NCI-H2196 treated with DMSO at 0.1 percent for 48 hours (cell line): ENCODE results near the gene NPW.
"Not testable (repeated sequence)": the region's sequence is repeated elsewhere in the genome, so short reads cannot be mapped to it uniquely, and the experiment has no call there.

Source experiments
- DNase-seq: peaks from one replicate; lab custom pipeline; 2025; ENCODE audit not compliant: unreplicated experiment; lab: John Stamatoyannopoulos, UW

The NPW gene

DNA sequence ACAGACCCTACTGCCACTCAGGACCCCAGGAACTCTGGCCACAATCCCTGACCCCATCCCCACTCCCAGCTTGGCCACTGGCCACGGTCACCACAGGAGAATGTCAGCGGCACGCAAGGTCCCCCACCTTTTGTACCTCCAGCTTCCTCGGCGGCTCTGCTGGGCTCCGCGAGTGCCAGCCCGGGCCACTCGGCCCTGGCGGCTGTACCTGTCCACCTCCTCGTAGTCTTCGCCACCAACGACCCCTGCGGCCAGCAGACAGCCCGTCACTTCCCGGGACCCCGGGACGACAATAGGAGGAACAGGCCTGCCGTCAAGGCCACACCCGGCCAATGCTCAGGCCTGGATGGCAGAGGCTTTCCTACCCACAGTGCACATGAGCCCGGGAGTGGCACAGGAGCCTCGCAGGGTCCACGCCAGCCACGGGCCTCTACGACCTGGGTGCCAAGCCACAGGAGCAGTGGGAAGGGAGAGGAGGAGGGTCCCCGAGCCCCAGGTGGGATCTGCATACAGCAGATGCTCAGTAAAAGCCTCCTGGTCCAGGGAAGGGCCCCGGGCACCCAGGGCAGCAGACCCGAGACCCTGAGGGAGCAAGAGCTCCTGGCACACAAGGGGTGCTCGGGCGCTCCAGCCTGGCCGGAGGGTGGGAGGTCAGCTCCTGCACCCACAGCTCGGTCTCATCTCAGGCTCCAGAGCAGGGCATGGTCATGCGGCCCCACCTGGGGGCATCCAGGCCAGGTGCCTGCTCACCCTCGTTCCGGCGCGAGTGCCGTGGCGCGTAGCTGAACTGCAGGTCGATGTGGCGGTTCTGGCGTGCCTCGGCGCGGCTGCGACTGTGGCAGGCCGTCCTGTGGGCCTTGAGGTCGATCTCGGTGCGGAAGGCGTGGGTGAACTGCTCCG is 17.9 kb upstream of the NPW start:
- DNase-seq, result no peak

DNA sequence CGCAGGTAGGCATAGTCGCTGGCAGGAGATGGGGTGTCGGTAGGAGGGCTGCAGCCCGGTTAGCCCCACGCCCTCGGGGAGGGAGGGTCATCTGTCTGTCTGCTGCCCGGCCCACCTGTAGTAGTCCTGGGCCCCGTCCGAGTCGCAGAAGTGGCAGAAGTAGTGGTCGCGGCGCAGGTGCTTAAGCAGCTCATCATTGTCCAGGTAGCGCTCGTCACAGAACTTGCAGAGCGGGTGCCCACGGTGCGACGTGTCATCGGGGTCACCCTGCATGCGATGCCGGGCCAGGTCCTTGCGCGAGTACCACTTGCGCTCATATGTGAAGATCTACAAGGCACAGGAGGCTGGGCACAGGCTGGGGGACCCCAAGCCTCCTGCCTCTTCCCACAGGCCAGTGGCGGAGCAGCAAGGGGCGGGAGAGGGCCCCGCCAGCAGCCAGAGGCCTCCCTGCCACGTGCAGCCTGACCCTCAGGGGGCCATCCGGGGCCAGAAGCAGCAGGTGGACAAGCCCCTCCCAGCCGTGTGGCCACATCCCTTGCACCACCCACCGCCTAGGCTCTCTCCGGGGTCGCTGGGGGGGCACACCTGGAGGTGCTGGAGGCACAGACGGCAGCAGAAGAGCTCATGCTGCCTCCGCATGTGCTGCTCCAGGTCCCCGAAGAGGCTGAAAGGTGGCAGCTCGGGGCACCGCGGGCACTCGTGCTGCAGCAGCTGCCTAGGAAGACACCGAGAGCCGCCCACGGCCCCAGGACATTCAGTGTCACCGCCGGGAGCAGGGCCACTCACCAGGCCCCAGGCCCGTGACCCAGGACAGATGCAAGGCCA is 17.0 kb upstream of the NPW start:
- DNase-seq, result no peak

DNA sequence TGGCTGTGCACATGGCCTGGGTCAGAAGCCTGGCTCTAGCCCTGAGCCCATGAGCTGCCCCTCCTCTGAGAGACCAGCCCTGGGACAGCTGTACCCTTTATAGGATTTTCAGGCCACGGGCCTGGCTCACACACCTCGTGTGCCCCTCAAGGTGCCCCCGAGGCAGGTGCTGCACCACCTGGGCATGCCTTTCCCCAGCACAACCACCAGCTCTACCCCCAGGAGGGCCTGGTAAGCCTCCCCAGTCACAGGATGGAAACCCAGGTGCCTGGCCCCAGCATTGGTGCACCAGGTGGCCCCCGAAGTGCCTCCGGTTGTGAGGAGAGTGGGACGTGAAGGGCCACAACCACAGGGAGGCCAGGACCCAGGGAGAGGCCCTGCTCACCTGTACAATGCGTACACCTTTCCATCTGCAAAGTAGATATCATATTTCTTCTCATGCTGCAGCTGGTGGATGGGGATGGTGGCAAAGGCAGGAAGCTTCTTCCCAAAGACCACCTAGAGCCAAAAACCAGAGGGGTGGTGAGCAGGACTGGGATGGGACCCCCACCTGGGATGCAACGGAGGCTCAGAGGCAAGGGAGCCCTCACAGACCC is 16.3 kb upstream of the NPW start:
- DNase-seq, result no peak

DNA sequence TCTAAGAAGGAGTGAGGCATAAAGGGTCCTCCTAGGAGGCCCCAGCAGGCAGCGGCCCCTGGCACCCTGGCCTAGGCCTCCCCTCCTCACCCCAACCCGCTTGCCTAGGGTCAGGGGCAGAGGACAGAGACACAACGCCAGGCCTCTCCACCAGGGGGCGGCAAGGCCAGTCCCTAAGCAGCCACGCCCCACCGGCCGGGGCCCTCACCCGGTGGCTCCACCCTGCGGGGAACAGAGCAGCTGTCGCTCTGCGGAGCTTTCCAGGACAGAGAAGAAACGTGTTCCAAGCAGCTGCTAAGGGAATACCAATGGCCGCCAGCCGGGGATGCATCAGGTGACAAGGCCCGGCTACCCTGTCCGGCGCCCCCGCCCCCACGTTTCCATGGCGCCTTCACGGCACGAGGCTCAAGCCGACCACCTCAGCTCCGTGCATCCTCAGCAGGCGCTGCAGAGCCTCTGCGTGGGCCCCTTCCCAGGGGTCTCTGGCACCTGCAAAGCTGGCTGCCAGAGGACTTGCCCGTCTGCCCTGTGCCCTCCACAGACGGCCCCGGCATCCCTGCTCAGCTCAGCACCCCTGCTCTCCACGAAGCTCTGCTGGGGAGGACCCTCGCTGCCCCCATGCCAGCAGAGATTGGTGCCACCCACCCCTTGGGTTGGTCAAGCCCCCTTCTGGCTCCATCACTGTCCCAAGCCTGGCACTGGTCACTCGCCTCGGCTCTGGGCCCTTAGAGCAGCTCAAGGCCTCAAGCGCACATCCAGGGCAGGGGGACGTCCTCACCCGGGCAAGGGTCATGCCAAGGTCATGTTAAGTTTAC is 15.6 kb upstream of the NPW start:
- peak; percentile 88 for DNase-seq

DNA sequence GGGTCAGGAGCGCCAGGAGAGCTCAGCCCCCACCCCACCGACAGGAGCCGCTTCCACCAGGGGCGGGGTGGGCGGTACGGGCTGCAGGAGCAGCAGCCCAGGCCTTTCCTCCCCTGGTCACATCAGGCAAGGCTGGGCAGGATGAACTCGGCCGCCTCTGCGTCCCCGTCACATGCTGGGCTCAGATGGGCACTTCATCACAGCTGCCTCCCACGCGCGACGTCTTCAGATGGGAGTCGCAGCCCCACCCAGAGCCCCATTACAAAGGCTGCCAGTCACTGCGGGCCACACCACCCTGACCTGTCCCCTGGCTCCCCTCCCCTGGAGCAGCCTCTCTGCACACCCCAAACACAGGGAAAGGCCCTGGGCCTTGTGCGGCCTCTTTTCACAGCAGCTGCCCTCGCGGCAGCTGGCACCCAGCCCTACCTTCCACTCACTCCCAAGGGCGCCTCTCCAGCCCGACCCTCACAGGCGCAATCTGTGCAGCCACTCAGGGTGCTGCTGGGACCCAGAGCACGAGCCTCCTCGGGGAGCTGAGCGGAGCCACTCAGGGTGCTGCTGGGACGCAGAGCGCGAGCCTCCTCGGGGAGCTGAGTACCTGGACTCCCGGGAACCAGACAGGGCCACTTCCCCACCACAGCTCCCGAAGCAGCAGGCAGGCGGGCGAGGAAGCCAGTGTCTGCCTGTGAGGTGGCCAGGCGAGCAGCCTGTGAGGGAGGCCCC is 14.6 kb upstream of the NPW start:
- DNase-seq, result no peak

DNA sequence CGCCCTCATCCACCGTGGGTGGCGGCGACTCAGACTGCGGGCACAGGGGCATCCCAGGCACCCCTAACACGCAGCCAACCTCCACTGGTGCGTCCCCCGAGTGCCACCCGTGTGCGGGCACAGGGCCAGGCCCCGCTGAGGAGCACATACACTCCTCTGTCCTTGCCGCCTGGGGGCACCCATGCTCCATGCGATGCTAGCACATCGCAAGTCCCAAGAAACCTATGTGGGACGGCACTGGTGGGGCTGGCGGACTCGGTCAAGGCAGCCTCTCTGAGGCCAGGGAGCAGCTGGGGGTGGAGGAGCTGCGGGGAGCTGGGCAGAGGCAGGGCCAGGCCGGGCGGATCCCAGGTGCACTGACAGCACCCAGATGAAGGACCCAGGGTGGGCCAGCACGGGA is 13.9 kb upstream of the NPW start:
- DNase-seq, result no peak

DNA sequence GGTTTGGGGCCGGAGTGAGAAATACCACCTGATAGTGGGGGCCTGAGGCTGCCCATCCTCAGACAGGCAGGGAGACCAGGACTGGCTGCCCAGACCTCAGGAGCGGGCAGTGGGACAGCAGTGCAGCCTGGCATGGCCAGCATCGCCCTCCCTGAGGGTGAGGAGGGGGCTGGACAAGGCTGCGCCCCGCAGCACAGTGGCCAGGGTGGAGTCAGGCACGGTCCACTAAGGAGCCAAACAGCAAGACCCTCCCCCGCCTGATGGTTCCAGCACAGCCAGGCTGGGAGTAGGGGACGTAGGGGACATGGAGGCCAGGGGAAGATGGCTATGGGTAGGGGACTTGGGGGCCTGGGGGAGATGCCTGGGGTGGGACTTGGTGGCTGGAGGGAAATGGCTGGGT is 13.3 kb upstream of the NPW start:
- no peak for DNase-seq

DNA sequence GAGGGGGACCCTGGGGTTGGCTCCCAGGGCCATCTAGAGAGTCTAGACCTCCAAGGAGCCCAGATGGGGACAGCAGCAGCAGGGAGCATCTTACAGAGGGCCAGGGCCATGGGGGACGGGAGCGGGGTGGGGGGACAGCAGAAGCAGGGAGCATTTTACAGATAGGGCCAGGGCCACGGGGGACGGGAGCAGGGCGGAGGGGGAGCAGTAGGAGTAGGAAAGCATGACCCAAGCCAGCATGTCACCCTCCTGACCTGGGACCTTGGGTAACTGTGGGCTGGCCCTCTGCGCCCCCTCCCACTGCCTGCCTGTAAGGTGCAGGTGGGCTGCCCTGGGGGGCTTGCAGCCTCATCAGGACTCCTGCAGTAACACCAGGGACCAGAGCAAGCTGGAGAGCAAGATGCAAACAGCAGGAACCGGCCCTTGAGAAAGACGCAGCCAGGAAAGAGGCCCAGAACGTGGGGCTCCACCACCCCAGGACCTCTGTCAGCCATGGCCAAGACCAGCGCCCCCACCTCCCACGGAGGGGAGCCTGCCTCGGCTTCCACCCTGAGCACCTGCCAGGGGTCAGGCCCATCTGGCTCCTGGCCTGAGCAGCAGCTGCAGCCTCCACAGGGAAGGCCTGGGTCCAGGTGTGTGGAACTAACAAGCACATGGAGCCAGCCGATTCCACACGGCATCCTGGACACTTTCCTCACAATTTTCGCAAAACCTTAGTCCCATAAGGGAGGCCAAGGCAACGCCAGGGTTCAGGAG is 12.3 kb upstream of the NPW start:
- DNase-seq, result no peak

DNA sequence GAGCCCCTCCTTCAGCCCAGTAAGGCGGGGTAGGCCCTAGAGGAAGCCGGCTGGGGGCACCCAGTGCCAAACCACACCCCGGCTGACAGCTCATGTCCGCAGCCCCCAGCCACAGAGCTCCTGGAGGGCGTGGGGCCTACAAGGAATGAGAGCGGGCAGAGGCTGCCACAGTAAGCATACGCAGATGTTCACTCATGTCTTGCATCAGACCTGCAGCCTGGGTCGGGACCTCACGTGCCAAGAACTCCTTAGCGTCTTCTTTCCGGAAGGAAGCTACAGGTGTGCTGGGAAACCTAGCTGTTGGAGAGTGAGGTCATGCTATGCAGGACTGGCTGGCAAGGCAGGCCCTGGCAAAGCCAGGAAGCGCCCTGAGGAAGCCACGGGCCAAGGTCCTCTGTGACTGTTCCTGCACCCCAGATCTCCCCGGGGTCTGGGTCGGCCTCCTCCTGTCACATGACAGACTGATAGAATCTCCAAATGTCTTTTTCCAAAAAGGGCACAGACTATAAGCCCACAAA is 11.5 kb upstream of the NPW start:
- peak; percentile 56 for DNase-seq

DNA sequence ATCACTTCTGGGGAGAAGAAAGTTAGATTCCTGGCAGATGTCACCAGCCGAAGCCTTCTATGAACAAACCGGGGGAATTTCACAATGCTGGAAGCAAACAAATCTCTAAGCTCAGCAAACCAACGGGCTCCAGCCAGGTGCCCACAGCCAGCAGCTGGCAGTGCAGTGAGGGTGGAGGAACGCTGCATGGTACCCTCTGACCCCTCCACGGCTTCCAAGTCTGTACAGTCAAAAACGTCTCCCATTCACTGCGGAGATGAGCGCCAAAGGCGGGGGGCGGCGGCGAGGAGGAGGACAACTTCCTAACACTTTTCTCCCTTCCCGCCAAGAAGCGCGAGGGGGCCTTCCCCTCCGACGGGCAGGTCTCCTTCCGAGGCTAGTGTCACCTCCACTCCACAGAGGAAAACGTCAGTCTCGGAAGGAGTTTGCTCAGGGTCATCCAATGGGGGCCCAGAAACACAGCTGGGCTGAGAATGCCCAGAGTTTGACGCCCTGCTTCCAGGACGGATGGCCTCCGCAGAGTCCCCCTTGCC is 10.9 kb upstream of the NPW start:
- DNase-seq, result no peak

DNA sequence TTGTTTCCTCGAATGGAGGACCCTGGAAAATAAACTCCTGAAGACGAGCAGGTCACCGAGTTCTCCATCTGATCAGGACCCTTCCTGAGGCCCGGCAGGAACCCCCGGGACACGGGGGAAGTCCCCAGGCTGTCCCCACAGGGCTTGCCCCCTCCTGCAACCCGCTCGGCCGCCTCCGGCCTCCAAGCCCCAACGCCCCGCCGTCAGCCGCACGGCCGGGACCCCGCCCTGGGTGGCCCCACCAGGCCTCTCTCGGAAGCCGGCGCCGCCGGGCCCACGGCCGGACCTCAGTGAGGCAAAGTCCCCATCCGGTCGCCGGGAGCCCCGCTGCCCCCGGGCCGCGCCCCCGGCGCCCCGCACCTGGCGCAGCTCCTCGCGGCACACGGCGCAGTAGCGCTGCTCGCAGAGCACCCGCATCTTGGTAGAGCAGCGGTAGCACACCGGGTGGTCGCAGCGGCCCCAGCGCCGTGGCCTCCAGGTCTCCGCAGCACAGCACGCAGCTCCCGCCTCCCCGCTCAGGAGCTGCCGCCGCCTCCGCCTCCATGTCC is 10.3 kb upstream of the NPW start:
- DNase-seq, result no peak

DNA sequence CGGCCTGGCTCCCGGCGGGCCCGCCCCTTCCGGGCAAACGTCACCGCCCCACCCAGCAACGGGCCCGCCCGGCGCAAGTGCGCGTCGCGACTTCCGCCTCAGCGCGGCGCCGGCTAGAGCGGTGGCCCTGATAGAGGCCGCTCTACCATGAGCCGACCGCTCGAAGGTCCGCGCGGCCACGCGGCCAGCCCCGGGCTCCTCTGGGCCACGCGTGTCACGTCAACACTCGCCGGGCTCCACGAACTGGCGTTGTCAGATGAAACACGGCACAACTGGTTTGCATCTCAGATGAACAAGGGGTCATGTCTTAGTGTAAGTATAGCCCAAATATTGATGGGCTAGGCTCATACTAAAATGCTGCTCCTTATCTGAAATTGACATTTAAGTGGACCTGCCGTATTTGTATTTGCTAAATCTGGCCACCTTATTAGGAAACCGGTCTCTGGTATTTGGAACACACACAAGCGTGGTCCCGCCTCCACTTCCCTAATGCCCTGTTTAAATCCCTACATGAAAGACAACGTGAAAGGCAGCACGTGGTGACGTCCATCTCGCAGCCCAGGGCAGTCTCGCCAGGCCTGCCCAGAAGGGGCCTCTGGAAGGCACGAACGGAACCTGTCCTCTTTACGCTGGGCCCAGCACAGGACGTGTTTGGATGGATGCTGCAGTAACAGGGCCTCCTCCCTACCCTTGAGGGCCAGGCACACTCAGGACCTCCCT is 9.6 kb upstream of the NPW start, which contains the start of gene ZNF598:
Gene ZNF598 (minus strand): TSS at position 31 of the 720 bp plus-strand sequence.
- DNase-seq, result peak; percentile 78

DNA sequence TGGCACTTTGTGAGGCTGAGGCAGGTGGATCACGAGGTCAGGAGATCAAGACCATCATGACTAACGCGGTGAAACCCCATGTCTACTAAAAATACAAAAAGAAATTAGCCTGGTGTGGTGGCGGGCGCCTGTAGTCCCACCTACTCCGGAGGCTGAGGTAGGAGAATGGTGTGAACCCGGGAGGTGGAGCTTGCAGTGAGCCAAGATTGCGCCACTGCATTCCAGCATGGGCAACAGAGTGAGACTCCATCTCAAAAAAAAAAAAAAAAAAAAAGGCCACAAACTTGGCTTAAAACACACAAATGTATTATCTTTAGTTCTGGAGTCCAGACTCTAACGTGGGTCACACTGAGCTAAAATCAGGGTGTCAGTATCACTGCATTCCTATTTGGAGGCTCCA is 7.9 kb upstream of the NPW start:
- DNase-seq, result not testable (repeated sequence)

DNA sequence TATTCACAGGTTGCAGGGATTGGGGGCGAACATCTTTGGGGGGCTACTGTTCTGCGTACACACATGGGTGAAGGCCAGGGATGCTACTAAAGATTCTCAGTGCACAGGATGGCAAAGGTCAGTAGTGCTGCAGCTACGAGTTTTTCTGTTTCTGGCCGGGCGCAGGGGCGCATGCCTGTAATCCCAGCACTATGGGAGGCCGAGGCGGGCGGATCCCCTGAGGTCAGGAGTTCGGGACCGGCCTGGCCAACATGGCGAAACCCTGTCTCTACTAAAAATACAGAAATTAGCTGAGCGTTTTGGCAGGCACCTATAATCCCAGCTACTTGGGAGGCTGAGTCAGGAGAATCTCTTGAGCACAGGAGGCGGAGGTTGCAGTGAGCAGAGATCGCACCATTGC is 6.1 kb upstream of the NPW start:
- no peak for DNase-seq

DNA sequence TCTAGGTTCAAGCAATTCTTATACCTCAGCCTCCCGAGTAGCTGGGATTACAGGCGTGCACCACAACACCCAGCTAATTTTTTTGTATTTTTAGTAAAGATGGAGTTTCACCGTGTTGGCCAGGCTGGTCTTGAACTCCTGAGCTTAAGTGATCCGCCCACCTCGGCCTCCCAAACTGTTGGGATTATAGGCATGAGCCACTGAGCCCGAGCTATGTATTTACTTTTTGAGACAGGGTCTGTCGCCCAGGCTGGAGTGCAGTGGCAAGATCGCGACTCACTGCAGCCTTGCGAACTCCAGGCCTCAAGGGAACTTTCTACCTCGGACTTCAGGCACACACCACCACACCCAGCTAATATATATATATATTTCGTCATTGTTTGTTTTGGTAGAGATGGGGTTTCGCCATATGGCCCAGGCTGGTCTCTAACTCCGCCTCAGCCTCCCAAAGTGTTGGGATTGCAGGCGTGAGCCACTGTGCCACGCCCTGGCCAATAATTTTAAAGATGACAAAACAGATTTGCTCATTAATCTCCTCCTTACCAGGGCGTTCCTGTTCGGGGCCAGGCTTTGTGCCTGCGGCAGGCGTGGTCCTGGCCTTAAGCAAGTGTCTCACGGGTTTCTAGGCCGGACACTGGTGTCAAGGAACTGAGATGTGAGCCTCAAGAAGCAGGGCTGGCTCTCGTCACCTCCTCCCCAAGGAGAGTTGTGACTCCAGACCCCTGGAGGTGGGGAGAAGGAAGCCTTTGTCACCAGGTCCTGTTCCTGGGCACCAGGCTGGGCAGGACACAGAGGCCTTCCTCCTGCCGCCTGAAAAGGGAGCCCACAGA is 4.3 kb upstream of the NPW start:
- DNase-seq, result no peak

DNA sequence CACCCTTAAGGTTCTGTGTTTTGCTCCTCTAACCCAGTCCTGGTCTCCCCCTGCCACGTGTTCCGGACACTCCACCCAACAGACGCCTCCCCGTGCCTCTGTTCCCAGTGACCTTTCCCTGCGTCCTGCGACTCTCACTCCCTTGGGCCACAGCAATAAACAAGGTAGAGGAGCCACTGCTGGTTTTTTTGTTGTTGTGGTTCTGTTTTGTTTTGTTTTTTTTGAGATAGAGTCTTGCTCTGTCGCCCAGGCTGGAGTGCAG is 3.7 kb upstream of the NPW start:
- no peak for DNase-seq

DNA sequence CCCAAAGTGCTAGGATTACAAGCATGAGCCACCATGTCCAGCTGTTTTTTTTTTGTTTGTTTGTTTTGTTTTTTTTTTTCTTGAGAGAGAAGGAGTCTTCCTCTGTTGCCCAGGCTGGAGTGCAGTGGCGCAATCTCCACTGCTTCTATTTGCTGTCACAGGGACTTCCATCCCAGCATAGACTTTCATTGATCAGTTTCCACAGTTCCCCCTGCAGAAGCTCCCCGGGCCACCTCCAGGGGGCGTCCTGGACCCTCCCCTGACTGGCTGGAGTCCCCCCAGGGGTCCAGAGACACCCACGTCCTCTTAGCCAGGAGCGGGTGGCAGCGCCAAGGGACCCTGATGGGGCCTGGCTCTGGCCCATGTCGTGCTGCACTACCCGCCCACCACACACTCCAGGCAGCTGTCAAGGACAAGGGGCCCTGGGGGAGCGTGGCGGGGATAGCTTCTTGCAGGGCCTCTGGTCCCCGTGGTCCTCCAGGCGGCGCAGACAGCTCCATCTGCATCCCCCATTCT is 3.1 kb upstream of the NPW start:
- DNase-seq, result no peak
